T-cell (primary cell): ENCODE data around the gene WIPF1. TPM values are rescaled to one million over a fixed set of nuclear protein-coding genes. Genes with fewer than 3 reads are reported as not detected.

Experiments used
- ATAC-seq, 4 experiments: fragments of 200-7000 bp in 3 of 4; fragments of 150-1000 bp in 1 of 4; cut with Tn5 transposase; replicated peaks in 1 of 4; 1 replicate in 3 of 4; 2 replicates in 1 of 4; pipeline ENCODE4 v1.10.0; 2021; ENCODE audit warnings: moderate library complexity in 3 of 4, mild to moderate bottlenecking in 2 of 4, moderate number of reproducible peaks in 1 of 4
- CTCF ChIA-PET, 2 donors: fragments of 300-600 bp; sonication (Branson Sonifier 250); formaldehyde crosslinking; loops; one replicate each; lab custom pipeline; 2022; ENCODE audit warnings: antibody characterized with exemption in 2 of 2; lab: Charles Lee
- POLR2A ChIA-PET, 2 donors: fragments of 300-600 bp; sonication (Branson Sonifier 250); formaldehyde crosslinking; loops; one replicate each; lab custom pipeline; 2022; ENCODE audit warnings: antibody characterized with exemption in 2 of 2; lab: Charles Lee
- DNase-seq, 35 experiments: peaks; one replicate each; pipeline versions ENCODE4 v3.0.0 to v3.0.0-alpha.2; 2013 to 2023
- H3K27ac ChIP-seq: one replicate; pipeline ENCODE4 v1.5.1; 2013; ENCODE audit warnings: low read length
- H3K27me3 ChIP-seq, 2 experiments: replicated peaks in 1 of 2; 1 replicate in 1 of 2; 2 replicates in 1 of 2; pipeline versions ENCODE4 v1.6.1 to v1.7.0; 2013; ENCODE audit warnings: low read length in 1 of 2, mixed read lengths in 1 of 2; ENCODE audit not compliant: control insufficient read depth in 2 of 2, insufficient read depth in 2 of 2; ENCODE audit errors: extremely low read depth in 1 of 2
- H3K36me3 ChIP-seq, 2 donors: 1 replicate in 1 of 2; 2 replicates in 1 of 2; pipeline versions ENCODE4 v1.6.1 to v1.7.0; 2013; ENCODE audit warnings: low read length in 1 of 2; ENCODE audit not compliant: control insufficient read depth in 2 of 2, insufficient read depth in 1 of 2; ENCODE audit errors: extremely low read depth in 1 of 2
- H3K4me1 ChIP-seq, 2 experiments: 1 replicate in 1 of 2; 2 replicates in 1 of 2; pipeline versions ENCODE4 v1.6.1 to v1.7.0; 2013; ENCODE audit warnings: low read length in 2 of 2, mixed read lengths in 1 of 2; ENCODE audit not compliant: insufficient read depth in 2 of 2, control insufficient read depth in 1 of 2; ENCODE audit errors: extremely low read depth in 1 of 2
- H3K4me3 ChIP-seq, 2 donors: 1 replicate in 1 of 2; 2 replicates in 1 of 2; pipeline versions ENCODE4 v1.5.1 to v1.7.0; 2013; ENCODE audit warnings: mild to moderate bottlenecking in 2 of 2, low read length in 1 of 2, moderate library complexity in 1 of 2; ENCODE audit not compliant: control insufficient read depth in 1 of 2; ENCODE audit errors: extremely low read depth in 1 of 2
- H3K9me3 ChIP-seq: 2 replicates; pipeline ENCODE4 v1.7.0; 2013
- H3K27ac Mint-ChIP-seq, 2 donors: one replicate each; pipeline ENCODE4 v1.8.0; 2020 to 2021; ENCODE audit warnings: mild to moderate bottlenecking in 2 of 2, mixed read lengths in 2 of 2
- H3K27me3 Mint-ChIP-seq, 2 donors: one replicate each; pipeline ENCODE4 v1.8.0; 2021 to 2022; ENCODE audit warnings: mixed read lengths in 2 of 2
- H3K36me3 Mint-ChIP-seq: one replicate; pipeline ENCODE4 v1.8.0; 2021; ENCODE audit warnings: mixed read lengths
- H3K4me1 Mint-ChIP-seq, 3 donors: one replicate each; pipeline ENCODE4 v1.8.0; 2020 to 2022; ENCODE audit warnings: mixed read lengths in 3 of 3, mild to moderate bottlenecking in 1 of 3
- H3K4me3 Mint-ChIP-seq, 3 donors: one replicate each; pipeline ENCODE4 v1.8.0; 2020 to 2022; ENCODE audit warnings: mild to moderate bottlenecking in 3 of 3, mixed read lengths in 3 of 3, moderate library complexity in 3 of 3
- H3K9me3 Mint-ChIP-seq, 3 donors: one replicate each; pipeline ENCODE4 v1.8.0; 2020 to 2022; ENCODE audit warnings: mixed read lengths in 3 of 3
- WGBS: methylation state at CpG from one replicate; pipeline ENCODE4 v1.1.5; 2013; ENCODE audit warnings: missing lambda C conversion rate; ENCODE audit not compliant: insufficient coverage; 5-methylcytosine and 5-hydroxymethylcytosine counted together
- total RNA-seq, 35 experiments: library from RNA in 6 of 35; stranded (reverse) in 6 of 35; fragments of 120-200 nt in 1 of 35; gene quantifications; one replicate each; pipeline versions ENCODE4 v1.2.1 to v1.2.4 and lab custom pipeline; 2013 to 2026

The WIPF1 gene
- total RNA-seq, 5 donors from 2014 or later (not counting 1 experiment from before 2014, with no cell fraction given): 349 to 412 (median 372) TPM

GRCh38 chr2:174611854-174612253 is 14.2 kb upstream of the WIPF1 start:
- Histone ChIP-seq H3K27ac (peak overlapping the region; percentile 72), H3K4me1 (peaks cover 40 to 51% of the 10 kb centered on the region in 2 experiments), H3K4me3 (no peak overlapping the region), H3K9me3 (no peaks in the 10 kb centered on the region), H3K27me3 (no peaks in the 10 kb centered on the region), H3K36me3 (peaks cover 3 to 19% of the 10 kb centered on the region in 2 donors)
- Mint-ChIP-seq H3K36me3 (peaks cover 12% of the 10 kb centered on the region), H3K4me3 (no peak overlapping the region), H3K27ac (peak overlapping the region; percentile 92 to 95), H3K9me3 (no peaks in the 10 kb centered on the region), H3K4me1 (peaks cover 91 to 93% (median 92%) of the 10 kb centered on the region in 3 donors), H3K27me3 (no peaks in the 10 kb centered on the region)
- ChIA-PET CTCF (interaction anchor here in 1 of 2 donors (1.0 kb wide), 1 partner anchor 75 kb away, joined by 5 read pairs; no protein-coding TSS in a partner anchor), POLR2A (no interaction called here)
- DNase-seq: no peak
- WGBS: 80% methylated on average over 1 of the region's 3 CpGs
- no peak for ATAC-seq

DNA sequence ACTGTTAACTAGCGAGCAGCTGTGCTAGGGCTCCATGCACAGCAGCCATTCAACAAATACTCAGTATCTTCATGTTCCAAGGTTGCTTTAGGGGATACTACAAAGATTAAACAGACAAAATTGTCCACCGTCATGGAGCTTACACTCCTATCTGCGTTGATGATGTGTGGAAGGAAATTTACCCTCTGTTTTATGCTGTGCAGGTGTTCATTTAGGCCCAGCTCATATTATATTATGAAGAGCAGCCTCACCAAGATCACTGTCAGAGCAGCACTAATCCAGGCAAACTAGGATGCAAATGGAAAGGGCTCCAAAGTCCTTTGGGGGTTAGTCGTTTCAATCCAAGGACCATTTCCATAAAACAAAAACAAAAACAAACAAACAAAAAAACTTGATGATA is 13.4 kb upstream of the WIPF1 start:
- peaks cover 12% of the 10 kb centered on the region for H3K36me3 Mint-ChIP-seq
- peaks cover 92 to 93% (median 93%) of the 10 kb centered on the region in 3 donors for H3K4me1 Mint-ChIP-seq
- Histone ChIP-seq H3K4me1 (peaks cover 31 to 53% of the 10 kb centered on the region in 2 experiments), H3K27ac (peak overlapping the region; percentile 72), H3K4me3 (no peak overlapping the region), H3K9me3 (no peaks in the 10 kb centered on the region), H3K27me3 (no peaks in the 10 kb centered on the region), H3K36me3 (peaks cover 3 to 19% of the 10 kb centered on the region in 2 donors)
- CTCF ChIA-PET: interaction anchor here (0.6 to 4.2 kb wide), 7 partner anchors 13 to 567 kb away, joined by 3 to 29 read pairs (median 4); no protein-coding TSS in a partner anchor
- peak overlapping the region in 1 of 3 donors; percentile 63 for H3K4me3 Mint-ChIP-seq
- H3K27me3 Mint-ChIP-seq: no peaks in the 10 kb centered on the region
- H3K9me3 Mint-ChIP-seq: no peaks in the 10 kb centered on the region
- no CpG with 5 or more reads among the region's 4 CpGs for whole genome bisulfite sequencing
- POLR2A ChIA-PET: interaction anchor here in 1 of 2 donors (0.6 to 0.8 kb wide), 2 partner anchors 23 to 24 kb away, joined by 3 to 5 read pairs; no protein-coding TSS in a partner anchor
- H3K27ac Mint-ChIP-seq: peak overlapping the region; percentile 92 to 95
- DNase-seq (no peak), ATAC-seq (no peak)

DNA sequence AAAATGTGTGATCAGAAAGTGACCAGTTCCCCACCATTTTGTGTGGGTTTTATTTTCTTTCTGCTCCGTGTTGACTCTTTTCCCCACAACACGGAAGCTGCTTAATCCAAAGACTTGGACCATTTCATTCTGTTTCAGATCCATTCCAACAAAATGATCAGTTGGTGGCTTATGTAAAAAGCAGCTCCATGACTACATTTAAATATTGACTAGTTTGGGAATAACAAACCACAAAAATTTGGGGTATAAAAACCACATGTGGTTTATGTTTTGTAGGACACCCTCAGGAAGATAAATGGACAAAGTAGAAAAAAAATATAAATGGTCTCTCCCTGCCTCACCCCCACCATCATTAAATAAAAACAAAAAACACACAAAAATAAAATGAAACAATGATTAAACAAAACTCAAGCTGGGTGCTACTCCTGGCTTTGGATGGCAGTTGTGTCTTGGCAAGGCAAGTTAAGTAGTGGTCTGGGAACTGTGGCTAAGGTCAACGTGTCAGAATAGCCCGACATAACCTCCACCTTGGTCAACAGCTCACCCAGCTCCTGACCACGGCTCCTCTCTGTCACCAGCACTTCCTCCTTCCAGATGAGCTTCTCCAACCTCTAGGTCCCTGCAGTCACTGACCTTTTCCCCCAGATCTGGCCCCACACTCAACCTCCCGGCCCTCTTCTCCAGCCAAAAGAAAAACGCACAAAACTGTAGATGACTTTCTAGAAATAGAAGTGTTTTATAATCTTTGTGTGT is 12.8 kb upstream of the WIPF1 start:
- Mint-ChIP-seq H3K4me3 (peak overlapping the region in 1 of 3 donors; percentile 63), H3K4me1 (peaks cover 92 to 93% (median 92%) of the 10 kb centered on the region in 3 donors), H3K9me3 (no peaks in the 10 kb centered on the region), H3K36me3 (peaks cover 12% of the 10 kb centered on the region), H3K27me3 (no peaks in the 10 kb centered on the region), H3K27ac (peak overlapping the region; percentile 92 to 95)
- Histone ChIP-seq H3K9me3 (no peaks in the 10 kb centered on the region), H3K36me3 (peaks cover 3 to 19% of the 10 kb centered on the region in 2 donors), H3K27me3 (no peaks in the 10 kb centered on the region), H3K27ac (peak overlapping the region; percentile 72), H3K4me1 (peaks cover 26 to 48% of the 10 kb centered on the region in 2 experiments), H3K4me3 (no peak overlapping the region)
- WGBS: 22% methylated on average over 1 of the region's 7 CpGs
- DNase-seq (no peak), ATAC-seq (no peak)
- ChIA-PET CTCF (interaction anchor here (0.5 to 4.2 kb wide), 9 partner anchors 10 to 567 kb away, joined by 3 to 29 read pairs (median 4); no protein-coding TSS in a partner anchor), POLR2A (interaction anchor here (0.6 to 0.8 kb wide), 4 partner anchors 9 to 25 kb away, joined by 3 to 10 read pairs (median 4); partner anchors contain the start of gene WIPF1 (in 1 of the 2))

DNA sequence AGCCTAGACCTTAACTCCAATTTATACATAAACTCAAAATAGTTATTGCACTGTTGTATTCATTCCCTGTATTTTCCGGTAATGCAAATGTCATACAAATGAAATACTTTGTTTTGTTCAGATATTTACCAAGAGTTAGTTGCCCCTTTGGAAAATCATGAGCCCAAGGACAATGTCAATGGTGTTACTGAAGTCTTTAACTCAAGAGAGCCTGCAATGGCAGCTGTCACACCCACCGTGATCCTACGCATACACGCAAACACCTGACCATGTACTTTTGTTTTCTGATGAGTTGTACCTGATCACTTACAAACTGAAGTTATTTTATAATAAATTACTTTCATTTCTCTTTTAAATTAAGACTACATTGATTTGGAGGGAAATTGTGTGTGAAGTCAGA is 11.7 kb upstream of the WIPF1 start:
- Mint-ChIP-seq H3K4me3 (no peak overlapping the region), H3K27me3 (no peaks in the 10 kb centered on the region), H3K9me3 (no peaks in the 10 kb centered on the region), H3K36me3 (peaks cover 7% of the 10 kb centered on the region), H3K4me1 (peaks cover 89 to 92% (median 92%) of the 10 kb centered on the region in 3 donors), H3K27ac (peak overlapping the region; percentile 92 to 95)
- DNase-seq: no peak
- no peak for ATAC-seq
- H3K4me3 ChIP-seq: no peak overlapping the region
- WGBS: no CpG with 5 or more reads among the region's 4 CpGs
- peaks cover 3 to 16% of the 10 kb centered on the region in 2 donors for H3K36me3 ChIP-seq
- ChIA-PET POLR2A (interaction anchor here (0.5 to 1.0 kb wide), 3 partner anchors 13 to 26 kb away, joined by 3 to 7 read pairs (median 4); no protein-coding TSS in a partner anchor), CTCF (interaction anchor here (1.0 to 4.2 kb wide), 8 partner anchors 10 to 88 kb away, joined by 3 to 29 read pairs (median 6); no protein-coding TSS in a partner anchor)
- no peaks in the 10 kb centered on the region for H3K27me3 ChIP-seq
- no peaks in the 10 kb centered on the region for H3K9me3 ChIP-seq
- H3K4me1 ChIP-seq: peaks cover 18 to 48% of the 10 kb centered on the region in 2 experiments
- H3K27ac ChIP-seq: peak overlapping the region; percentile 72

DNA sequence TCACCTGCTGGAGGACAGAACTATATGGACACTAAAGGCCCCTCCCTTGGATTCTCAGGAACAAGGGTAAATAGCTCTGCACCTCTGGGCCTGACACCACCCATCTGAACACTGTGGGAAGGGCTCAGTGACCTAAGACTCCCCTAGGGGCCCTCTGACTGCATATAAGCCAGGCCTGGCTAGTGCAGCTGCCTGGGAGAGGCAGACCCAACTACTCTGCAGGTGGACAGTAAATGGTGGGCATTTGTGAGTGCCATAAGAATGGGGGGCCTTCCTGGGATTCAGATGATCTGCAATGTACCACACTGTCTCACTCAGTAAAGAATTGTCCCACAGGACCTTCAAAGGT is 11.2 kb upstream of the WIPF1 start:
- Mint-ChIP-seq H3K36me3 (peaks cover 3% of the 10 kb centered on the region), H3K4me1 (peaks cover 87 to 91% (median 89%) of the 10 kb centered on the region in 3 donors), H3K27ac (peak overlapping the region; percentile 92 to 95), H3K4me3 (peak overlapping the region in 1 of 3 donors; percentile 24), H3K27me3 (no peaks in the 10 kb centered on the region), H3K9me3 (no peaks in the 10 kb centered on the region)
- Histone ChIP-seq H3K27me3 (no peaks in the 10 kb centered on the region), H3K4me3 (no peak overlapping the region), H3K27ac (peak overlapping the region; percentile 72), H3K36me3 (peaks cover 3 to 13% of the 10 kb centered on the region in 2 donors), H3K4me1 (peaks cover 17 to 48% of the 10 kb centered on the region in 2 experiments), H3K9me3 (no peaks in the 10 kb centered on the region)
- ATAC-seq (peak in 3 of 4 experiments; percentile 4 to 45 (median 22)), DNase-seq (no peak)
- ChIA-PET POLR2A (interaction anchor here (0.6 to 1.0 kb wide), 5 partner anchors 12 to 79 kb away, joined by 3 to 6 read pairs (median 4); no protein-coding TSS in a partner anchor), CTCF (interaction anchor here (0.5 to 4.2 kb wide), 14 partner anchors 10 to 210 kb away, joined by 3 to 29 read pairs (median 5); partner anchors contain the start of gene WIPF1 (in 1 of the 2))
